ENCODE data around the gene MICAL3.
A peak's percentile ranks its signal among the peaks of the same experiment; 100 is the strongest.
"Not testable (repeated sequence)": the region's sequence is repeated elsewhere in the genome, so short reads cannot be mapped to it uniquely, and the experiment has no call there.

The MICAL3 gene

GRCh38 chr22:18010266-18010665 lies 14.1 kb downstream of the MICAL3 start:
- no peak for DNase-seq
- ATAC-seq (replicated peaks) = no peak
- Mint-ChIP-seq H3K27ac (peak overlapping the region; percentile 88), H3K27me3 (no peaks in the 10 kb centered on the region), H3K36me3 (no peaks in the 10 kb centered on the region), H3K9me3 (no peaks in the 10 kb centered on the region), H3K4me1 (peaks cover 28 to 56% of the 10 kb centered on the region in 2 donors), H3K4me3 (peak overlapping the region; percentile 2 to 62)

GRCh38 chr22:18008136-18008535 lies 16.2 kb downstream of the MICAL3 start:
- Mint-ChIP-seq H3K36me3 (peaks cover 0 to 3% of the 10 kb centered on the region in 2 donors), H3K27ac (no peak overlapping the region), H3K9me3 (no peaks in the 10 kb centered on the region), H3K4me1 (peaks cover 36 to 66% of the 10 kb centered on the region in 2 donors), H3K27me3 (no peaks in the 10 kb centered on the region), H3K4me3 (no peak overlapping the region)
- DNase-seq (no peak), ATAC-seq (replicated peaks) (no peak)

GRCh38 chr22:18005201-18005926 lies 19.0 kb downstream of the MICAL3 start:
- ATAC-seq (replicated peaks) (peak; percentile 36 to 39), DNase-seq (no peak)
- Mint-ChIP-seq H3K36me3 (peaks cover 0 to 9% of the 10 kb centered on the region in 2 donors), H3K27me3 (no peaks in the 10 kb centered on the region), H3K4me1 (peaks cover 33 to 68% of the 10 kb centered on the region in 2 donors), H3K27ac (peak overlapping the region; percentile 77), H3K9me3 (no peaks in the 10 kb centered on the region), H3K4me3 (peak overlapping the region in 1 of 2 donors; percentile 63)

GRCh38 chr22:18001894-18002315 lies 22.5 kb downstream of the MICAL3 start:
- peaks cover 9 to 36% of the 10 kb centered on the region in 2 donors for H3K36me3 Mint-ChIP-seq
- peak overlapping the region; percentile 99 for H3K27ac Mint-ChIP-seq
- DNase-seq; H3K27me3 Mint-ChIP-seq; ATAC-seq (replicated peaks); H3K9me3 Mint-ChIP-seq: not testable (repeated sequence)
- H3K4me1 Mint-ChIP-seq = peaks cover 47 to 85% of the 10 kb centered on the region in 2 donors
- H3K4me3 Mint-ChIP-seq = peak overlapping the region; percentile 87 to 90

GRCh38 chr22:18001040-18001893 lies 23.1 kb downstream of the MICAL3 start:
- peak overlapping the region; percentile 99 for H3K27ac Mint-ChIP-seq
- peaks cover 46 to 89% of the 10 kb centered on the region in 2 donors for H3K4me1 Mint-ChIP-seq
- DNase-seq (peak; percentile 85), ATAC-seq (replicated peaks) (peak; percentile 69 to 75)
- H3K9me3 Mint-ChIP-seq = no peaks in the 10 kb centered on the region
- peak overlapping the region; percentile 87 to 90 for H3K4me3 Mint-ChIP-seq
- no peaks in the 10 kb centered on the region for H3K27me3 Mint-ChIP-seq
- peaks cover 9 to 36% of the 10 kb centered on the region in 2 donors for H3K36me3 Mint-ChIP-seq

GRCh38 chr22:18000441-18001039 lies 23.8 kb downstream of the MICAL3 start:
- Mint-ChIP-seq H3K9me3 (no peaks in the 10 kb centered on the region), H3K27ac (peak overlapping the region; percentile 87), H3K27me3 (no peaks in the 10 kb centered on the region), H3K4me3 (peak overlapping the region; percentile 85 to 87), H3K36me3 (peaks cover 9 to 36% of the 10 kb centered on the region in 2 donors), H3K4me1 (peaks cover 45 to 89% of the 10 kb centered on the region in 2 donors)
- DNase-seq = peak; percentile 59
- ATAC-seq (replicated peaks) = peak; percentile 1 to 7

GRCh38 chr22:17999851-18000250 lies 24.5 kb downstream of the MICAL3 start:
- Mint-ChIP-seq H3K4me3 (peak overlapping the region; percentile 85 to 87), H3K4me1 (peaks cover 46 to 89% of the 10 kb centered on the region in 2 donors), H3K9me3 (no peaks in the 10 kb centered on the region), H3K36me3 (peaks cover 9 to 36% of the 10 kb centered on the region in 2 donors), H3K27ac (peak overlapping the region; percentile 87), H3K27me3 (no peaks in the 10 kb centered on the region)
- DNase-seq = no peak
- no peak for ATAC-seq (replicated peaks)

- DNase-seq (no peak), ATAC-seq (replicated peaks) (no peak)
- H3K27ac Mint-ChIP-seq = peak overlapping the region; percentile 87
- peak overlapping the region; percentile 85 to 87 for H3K4me3 Mint-ChIP-seq
- H3K27me3 Mint-ChIP-seq = no peaks in the 10 kb centered on the region
- H3K36me3 Mint-ChIP-seq = peaks cover 9 to 36% of the 10 kb centered on the region in 2 donors
- no peaks in the 10 kb centered on the region for H3K9me3 Mint-ChIP-seq
- peaks cover 49 to 89% of the 10 kb centered on the region in 2 donors for H3K4me1 Mint-ChIP-seq
Observed at GRCh38 chr22:17998913-17999312, 25.4 kb downstream of the MICAL3 start.

GRCh38 chr22:17997456-17997855 lies 26.9 kb downstream of the MICAL3 start:
- Mint-ChIP-seq H3K36me3 (peaks cover 9 to 37% of the 10 kb centered on the region in 2 donors), H3K4me3 (peak overlapping the region; percentile 62 to 68), H3K27ac (peak overlapping the region; percentile 95), H3K9me3 (no peaks in the 10 kb centered on the region), H3K4me1 (peaks cover 53 to 89% of the 10 kb centered on the region in 2 donors), H3K27me3 (no peaks in the 10 kb centered on the region)
- DNase-seq (no peak), ATAC-seq (replicated peaks) (no peak)

- H3K27me3 Mint-ChIP-seq; H3K9me3 Mint-ChIP-seq; ATAC-seq (replicated peaks); DNase-seq: not testable (repeated sequence)
- peak overlapping the region; percentile 64 to 74 for H3K4me3 Mint-ChIP-seq
- H3K27ac Mint-ChIP-seq = peak overlapping the region; percentile 95
- peaks cover 62 to 99% of the 10 kb centered on the region in 2 donors for H3K4me1 Mint-ChIP-seq
- H3K36me3 Mint-ChIP-seq = peaks cover 8 to 34% of the 10 kb centered on the region in 2 donors
Observed at GRCh38 chr22:17995256-17995655, 29.1 kb downstream of the MICAL3 start.

- H3K27ac Mint-ChIP-seq = peak overlapping the region; percentile 83
- ATAC-seq (replicated peaks) (peak; percentile 53 to 58), DNase-seq (peak; percentile 46)
- peak overlapping the region; percentile 64 to 74 for H3K4me3 Mint-ChIP-seq
- H3K4me1 Mint-ChIP-seq = peaks cover 63 to 99% of the 10 kb centered on the region in 2 donors
- peaks cover 5 to 28% of the 10 kb centered on the region in 2 donors for H3K36me3 Mint-ChIP-seq
- H3K27me3 Mint-ChIP-seq = no peaks in the 10 kb centered on the region
- no peaks in the 10 kb centered on the region for H3K9me3 Mint-ChIP-seq
Observed at GRCh38 chr22:17994424-17995108, 29.8 kb downstream of the MICAL3 start.

- H3K9me3 Mint-ChIP-seq; DNase-seq; H3K4me3 Mint-ChIP-seq; H3K27me3 Mint-ChIP-seq; ATAC-seq (replicated peaks): not testable (repeated sequence)
- peak overlapping the region; percentile 82 for H3K27ac Mint-ChIP-seq
- peaks cover 70 to 99% of the 10 kb centered on the region in 2 donors for H3K4me1 Mint-ChIP-seq
- peaks cover 7 to 26% of the 10 kb centered on the region in 2 donors for H3K36me3 Mint-ChIP-seq
Observed at GRCh38 chr22:17992976-17993375, 31.4 kb downstream of the MICAL3 start.

- DNase-seq; H3K27me3 Mint-ChIP-seq; H3K4me3 Mint-ChIP-seq; H3K9me3 Mint-ChIP-seq; ATAC-seq (replicated peaks): not testable (repeated sequence)
- H3K36me3 Mint-ChIP-seq = peaks cover 9 to 27% of the 10 kb centered on the region in 2 donors
- peaks cover 73 to 99% of the 10 kb centered on the region in 2 donors for H3K4me1 Mint-ChIP-seq
- H3K27ac Mint-ChIP-seq = peak overlapping the region; percentile 17
Observed at GRCh38 chr22:17991992-17992391, 32.4 kb downstream of the MICAL3 start.

All from stimulated activated naive B cell treated with anti-CD40 and anti-IgM and Interleukin-4, amounts not matched to agents 10 μg/mL and 1 μg/mL and 100 μg/mL, for 72 hours (primary cell).